Left ventricle myocardium inferior (tissue), 1 donor: ENCODE results near the gene PABPC1L2B. TPM values are rescaled to one million over a fixed set of nuclear protein-coding genes. Genes with fewer than 3 reads are reported as not detected.

Experiments used
- total RNA-seq: library from RNA; stranded (reverse); fragmentation: NEBNext Ultra II Directional; extraction: Animal tissue kit (Norgen Biotek cat#: 25700); gene quantifications from one replicate; pipeline ENCODE4 v1.2.1, GENCODE V29; 2021
- donor health status: DM: no; HTN: yes; CAD: no; lungs with severe emphysema.

Gene PABPC1L2B
- total RNA-seq, 1 donor from 2014 or later = not detected

Other genes with a start within 250 kb of the PABPC1L2B start
- not detected for gene DMRTC1B, start 226.0 kb upstream of the PABPC1L2B start, total RNA-seq
- not detected for gene FAM236B, start 220.3 kb upstream of the PABPC1L2B start, total RNA-seq
- gene FAM236D, start 194.7 kb upstream of the PABPC1L2B start, total RNA-seq = not detected
- not detected for gene FAM236C, start 90.3 kb upstream of the PABPC1L2B start, total RNA-seq
- not detected for gene FAM236A, start 64.7 kb upstream of the PABPC1L2B start, total RNA-seq
- not detected for gene DMRTC1, start 59.1 kb upstream of the PABPC1L2B start, total RNA-seq
- not detected for gene PABPC1L2A, start 76.6 kb downstream of the PABPC1L2B start, total RNA-seq
- gene NAP1L2, start 211.9 kb downstream of the PABPC1L2B start, total RNA-seq = 8.4 TPM